GM19023 (cell line): ENCODE results near the gene ENG.

ENCODE experiments used
- ATAC-seq: cut with Tn5 transposase; IDR thresholded peaks from one replicate; pipeline ENCODE4 v1.9.1; 2021; ENCODE audit warnings: mild to moderate bottlenecking, moderate library complexity; ENCODE audit not compliant: unreplicated experiment

Gene ENG

GRCh38 chr9:127815512-127816361, 38.7 kb downstream of the ENG start:
- no peak for ATAC-seq

- ATAC-seq = no peak
Measured at GRCh38 chr9:127814619-127815511, 39.6 kb downstream of the ENG start.

GRCh38 chr9:127813686-127814226, 40.7 kb downstream of the ENG start:
- ATAC-seq = no peak

- no peak for ATAC-seq
Measured at GRCh38 chr9:127812936-127813675, 41.4 kb downstream of the ENG start.

- no peak for ATAC-seq
Measured at GRCh38 chr9:127812011-127812410, 42.4 kb downstream of the ENG start.

- ATAC-seq = no peak
Measured at GRCh38 chr9:127810378-127811187, 43.9 kb downstream of the ENG start.

- ATAC-seq = no peak
Measured at GRCh38 chr9:127809540-127810377, 44.7 kb downstream of the ENG start.

GRCh38 chr9:127809002-127809539, 45.4 kb downstream of the ENG start:
- no peak for ATAC-seq

GRCh38 chr9:127808347-127809001, 46.0 kb downstream of the ENG start:
- ATAC-seq = no peak

- no peak for ATAC-seq
Measured at GRCh38 chr9:127806871-127807270, 47.6 kb downstream of the ENG start.

- ATAC-seq = no peak
Measured at GRCh38 chr9:127805620-127806019, 48.8 kb downstream of the ENG start.

GRCh38 chr9:127803507-127804352, 50.7 kb downstream of the ENG start:
- ATAC-seq = no peak

GRCh38 chr9:127802576-127803443, 51.6 kb downstream of the ENG start, which contains the start of gene FPGS:
Gene FPGS, plus strand, starts transcription at chr9:127802882. Its CDS starts 43 bp downstream, at chr9:127802925.
- ATAC-seq = peak; percentile 76

GRCh38 chr9:127801955-127802575, 52.4 kb downstream of the ENG start:
- ATAC-seq = no peak

GRCh38 chr9:127796852-127797370, 57.5 kb downstream of the ENG start:
- ATAC-seq = no peak
